NCI-H2029 (cell line): Measurements from ENCODE around the gene ARL17B.
"Not testable (repeated sequence)": the region's sequence is repeated elsewhere in the genome, so short reads cannot be mapped to it uniquely, and the experiment has no call there.

Source experiments
- DNase-seq: peaks from one replicate; lab custom pipeline; 2025; lab: John Stamatoyannopoulos, UW

The ARL17B gene

GRCh38 chr17:46249153-46249552 lies 112.4 kb downstream of the ARL17B start:
- not testable (repeated sequence) for DNase-seq

- DNase-seq, result not testable (repeated sequence)
Measured at GRCh38 chr17:46244949-46245768, 116.4 kb downstream of the ARL17B start.

GRCh38 chr17:46244339-46244913 lies 117.1 kb downstream of the ARL17B start:
- DNase-seq, result not testable (repeated sequence)

GRCh38 chr17:46243928-46244327 lies 117.6 kb downstream of the ARL17B start:
- DNase-seq, result not testable (repeated sequence)

GRCh38 chr17:46243505-46243904 lies 118.1 kb downstream of the ARL17B start:
- DNase-seq, result not testable (repeated sequence)

GRCh38 chr17:46231359-46231758 lies 130.2 kb downstream of the ARL17B start:
- not testable (repeated sequence) for DNase-seq

GRCh38 chr17:46225274-46225794 lies 136.2 kb downstream of the ARL17B start:
- DNase-seq, result peak; percentile 71

GRCh38 chr17:46224864-46225263 lies 136.7 kb downstream of the ARL17B start:
- not testable (repeated sequence) for DNase-seq
